Osteocyte (in vitro differentiated cells): ENCODE data around the gene TMEM231. TPM values are rescaled to one million over a fixed set of nuclear protein-coding genes. Genes with fewer than 3 reads are reported as not detected.
"Not testable (repeated sequence)": the region's sequence is repeated elsewhere in the genome, so short reads cannot be mapped to it uniquely, and the experiment has no call there.

Experiments
- DNase-seq: peaks from one replicate; pipeline ENCODE4 v3.0.0; 2021; ENCODE audit warnings: mixed read lengths; ENCODE audit not compliant: unreplicated experiment; ENCODE audit errors: extremely low spot score
- H3K27ac Mint-ChIP-seq: one replicate; pipeline ENCODE4 v1.8.0; 2021; ENCODE audit warnings: mild to moderate bottlenecking, mixed read lengths; ENCODE audit not compliant: unreplicated experiment
- H3K27me3 Mint-ChIP-seq: one replicate; pipeline ENCODE4 v1.8.0; 2021; ENCODE audit warnings: mixed read lengths; ENCODE audit not compliant: unreplicated experiment
- H3K36me3 Mint-ChIP-seq: one replicate; pipeline ENCODE4 v1.8.0; 2021; ENCODE audit warnings: mixed read lengths; ENCODE audit not compliant: unreplicated experiment
- H3K4me1 Mint-ChIP-seq: one replicate; pipeline ENCODE4 v1.8.0; 2021; ENCODE audit warnings: mixed read lengths; ENCODE audit not compliant: unreplicated experiment
- H3K4me3 Mint-ChIP-seq: one replicate; pipeline ENCODE4 v1.8.0; 2021; ENCODE audit warnings: mild to moderate bottlenecking, moderate library complexity, mixed read lengths; ENCODE audit not compliant: unreplicated experiment
- H3K9me3 Mint-ChIP-seq: one replicate; pipeline ENCODE4 v1.8.0; 2021; ENCODE audit warnings: mixed read lengths; ENCODE audit not compliant: unreplicated experiment
- CTCF ChIP-seq: fragments of 200-600 bp; sonication (generic); IDR thresholded peaks from 2 replicates; pipeline ENCODE4 v1.5.0; 2021; ENCODE audit warnings: antibody characterized with exemption, mild to moderate bottlenecking, moderate library complexity
- total RNA-seq: library from RNA; stranded (reverse); gene quantifications from 2 replicates; pipeline ENCODE4 v1.2.1, GENCODE V29; 2021

The TMEM231 gene
- total RNA-seq, 1 donor from 2014 or later = 8.3 TPM

- Mint-ChIP-seq H3K27me3 (no peaks in the 10 kb centered on the region), H3K4me3 (no peak overlapping the region), H3K36me3 (no peaks in the 10 kb centered on the region), H3K4me1 (peaks cover 11% of the 10 kb centered on the region), H3K9me3 (no peaks in the 10 kb centered on the region), H3K27ac (no peak overlapping the region)
- no peak for TF ChIP-seq CTCF
- DNase-seq = no peak
Observed at GRCh38 chr16:75506107-75506506, 49.9 kb downstream of the TMEM231 start.

DNA sequence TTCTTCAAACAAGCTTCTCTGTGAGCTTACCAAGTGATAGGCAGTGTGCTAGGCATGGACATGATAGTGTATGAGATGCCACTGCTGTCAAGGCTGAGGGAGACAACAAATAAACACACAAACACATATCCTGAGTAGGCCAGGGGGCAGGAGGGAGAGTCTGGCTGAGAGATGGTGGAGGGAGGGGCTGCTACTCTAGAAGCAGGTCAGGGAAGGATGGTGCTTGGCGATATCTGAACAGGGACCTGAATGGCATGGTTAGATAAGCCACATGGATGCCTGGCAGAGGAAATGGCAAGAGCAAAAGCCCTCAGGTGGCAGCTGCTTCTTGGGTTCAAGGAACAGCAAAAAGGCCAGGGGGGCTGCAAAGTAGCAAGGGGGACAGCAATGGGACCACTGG lies 52.3 kb downstream of the TMEM231 start:
- H3K27me3 Mint-ChIP-seq = peaks cover 3% of the 10 kb centered on the region
- H3K27ac Mint-ChIP-seq = no peak overlapping the region
- H3K4me3 Mint-ChIP-seq = no peak overlapping the region
- H3K4me1 Mint-ChIP-seq = peaks cover 4% of the 10 kb centered on the region
- DNase-seq = no peak
- no peaks in the 10 kb centered on the region for H3K9me3 Mint-ChIP-seq
- no peak for TF ChIP-seq CTCF
- no peaks in the 10 kb centered on the region for H3K36me3 Mint-ChIP-seq

- Mint-ChIP-seq H3K4me1 (peaks cover 4% of the 10 kb centered on the region), H3K36me3 (no peaks in the 10 kb centered on the region), H3K27ac (no peak overlapping the region), H3K9me3 (no peaks in the 10 kb centered on the region), H3K27me3 (peaks cover 3% of the 10 kb centered on the region), H3K4me3 (no peak overlapping the region)
- TF ChIP-seq CTCF = no peak
- no peak for DNase-seq
Observed at GRCh38 chr16:75502916-75503605, 53.0 kb downstream of the TMEM231 start.

GRCh38 chr16:75501820-75502219 lies 54.2 kb downstream of the TMEM231 start:
- not testable (repeated sequence) for DNase-seq, H3K4me1 Mint-ChIP-seq, H3K27me3 Mint-ChIP-seq, H3K4me3 Mint-ChIP-seq, H3K36me3 Mint-ChIP-seq, H3K27ac Mint-ChIP-seq, H3K9me3 Mint-ChIP-seq

DNA sequence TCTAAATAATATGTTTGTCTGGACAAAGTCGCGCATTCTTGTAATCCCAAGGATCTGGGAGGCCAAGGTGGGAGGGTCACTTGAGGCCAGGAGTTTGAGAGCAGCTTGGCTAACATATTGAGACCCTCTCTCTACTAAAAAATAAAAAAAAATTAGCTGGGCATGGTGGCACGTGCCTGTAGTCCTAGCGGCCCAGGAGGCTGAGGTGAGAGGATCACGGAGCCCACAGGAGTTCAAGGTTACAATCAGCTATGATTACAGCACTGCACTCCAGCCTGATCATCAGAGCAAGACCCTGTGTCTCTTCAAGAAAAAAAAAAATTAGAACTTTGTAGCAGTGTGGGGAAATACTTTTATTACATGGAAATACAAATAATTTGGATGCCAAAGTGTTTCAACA lies 54.7 kb downstream of the TMEM231 start:
- no peaks in the 10 kb centered on the region for H3K9me3 Mint-ChIP-seq
- no peaks in the 10 kb centered on the region for H3K36me3 Mint-ChIP-seq
- DNase-seq = no peak
- no peak for TF ChIP-seq CTCF
- no peak overlapping the region for H3K27ac Mint-ChIP-seq
- no peaks in the 10 kb centered on the region for H3K4me1 Mint-ChIP-seq
- H3K4me3 Mint-ChIP-seq = no peak overlapping the region
- H3K27me3 Mint-ChIP-seq = peaks cover 8% of the 10 kb centered on the region

DNA sequence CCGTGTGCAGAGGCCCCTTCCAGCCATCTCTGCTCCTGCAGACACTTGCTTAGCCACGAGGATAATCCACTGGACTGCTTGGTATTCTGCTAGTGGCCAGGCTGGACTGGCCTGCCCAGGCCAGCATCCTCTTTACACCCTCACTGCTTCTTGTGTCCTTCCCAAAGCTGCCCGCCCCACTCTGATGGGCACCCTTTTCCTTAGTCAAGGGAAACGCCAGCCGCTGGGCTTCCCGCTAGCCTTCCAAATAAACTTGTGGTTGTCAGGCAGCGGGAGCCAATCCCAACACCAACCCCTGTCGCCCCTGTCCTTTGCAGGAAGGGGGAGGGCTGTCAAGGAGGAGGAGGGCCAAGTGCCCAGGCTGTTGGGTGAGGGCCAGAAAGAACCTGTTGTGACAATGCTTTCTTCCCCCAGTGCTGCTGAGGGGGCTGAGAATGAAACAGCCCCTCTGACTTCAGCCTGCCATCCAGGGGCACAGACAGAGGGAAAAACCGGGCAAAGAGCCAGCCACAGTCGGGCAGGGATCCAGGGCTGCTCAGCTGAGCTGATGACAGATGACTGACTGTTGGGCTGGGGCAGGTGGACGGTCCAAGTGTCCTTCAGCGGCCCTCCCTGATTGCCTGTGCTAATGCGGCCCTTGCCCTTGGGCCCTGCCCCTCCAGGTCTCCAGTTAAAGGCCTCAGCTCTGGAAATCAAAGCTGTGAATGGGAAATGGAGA lies 57.3 kb downstream of the TMEM231 start:
- not testable (repeated sequence) for H3K4me3 Mint-ChIP-seq, H3K27ac Mint-ChIP-seq, H3K9me3 Mint-ChIP-seq, H3K36me3 Mint-ChIP-seq, DNase-seq, H3K4me1 Mint-ChIP-seq
- peaks cover 14% of the 10 kb centered on the region for H3K27me3 Mint-ChIP-seq
